HG03066 (cell line): ENCODE measurements around the gene CCDC69.

Source experiments
- ATAC-seq: cut with Tn5 transposase; IDR thresholded peaks from one replicate; pipeline ENCODE4 v1.9.1; 2021; ENCODE audit warnings: low read depth; ENCODE audit not compliant: unreplicated experiment

Gene CCDC69

DNA sequence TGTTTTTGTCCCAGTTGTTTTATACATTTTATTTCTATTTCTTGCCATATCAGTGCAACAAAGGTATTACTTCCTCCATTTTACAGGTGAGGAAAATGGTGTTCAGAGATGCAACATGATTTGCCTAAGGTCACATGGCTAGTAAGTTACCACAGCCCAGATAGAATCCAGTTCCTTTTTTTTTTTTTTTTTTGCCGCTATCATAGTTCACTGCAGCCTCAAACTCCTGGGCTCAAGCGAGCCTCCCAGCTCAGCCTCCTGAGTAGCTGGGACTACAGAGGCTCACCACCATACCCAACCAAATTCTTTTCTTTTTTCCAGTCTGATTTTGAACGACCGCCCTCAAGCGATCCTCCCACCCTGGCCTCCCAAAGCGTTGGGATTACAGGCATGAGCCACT is 480 bp upstream of the CCDC69 start:
- ATAC-seq = peak; percentile 39

DNA sequence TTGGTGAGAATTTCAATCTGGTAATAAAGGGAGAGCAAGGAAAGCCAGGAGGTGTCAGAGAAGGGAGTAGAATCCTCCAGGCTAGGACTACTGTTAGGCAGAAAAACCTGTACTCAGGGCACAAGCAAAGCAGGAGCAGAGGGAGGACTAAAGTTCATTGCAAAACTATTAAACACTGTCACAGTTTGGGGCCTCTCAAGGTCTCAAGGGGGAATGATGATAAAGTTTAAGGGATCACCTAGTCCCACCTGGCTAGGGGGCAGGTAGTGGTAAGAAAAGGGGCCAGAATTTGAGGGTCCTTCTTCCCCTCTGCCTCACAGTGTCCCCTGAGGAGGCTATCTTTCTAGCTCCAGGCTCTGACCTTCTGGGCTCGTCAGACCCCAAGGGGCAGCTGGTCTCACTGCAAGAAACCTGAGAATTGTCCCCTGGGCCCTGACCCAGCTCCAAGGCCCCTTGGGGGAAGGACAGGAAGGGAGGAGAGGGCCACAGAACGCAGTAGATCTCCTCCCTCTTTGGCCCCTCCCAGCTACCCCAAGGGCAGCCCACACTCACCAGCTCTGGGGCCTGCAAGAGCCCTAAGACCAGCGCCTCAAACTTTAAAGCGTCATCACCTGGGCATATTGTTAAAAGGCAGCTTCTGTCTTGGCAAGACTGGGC is 974 bp downstream of the CCDC69 start:
- peak; percentile 55 for ATAC-seq

DNA sequence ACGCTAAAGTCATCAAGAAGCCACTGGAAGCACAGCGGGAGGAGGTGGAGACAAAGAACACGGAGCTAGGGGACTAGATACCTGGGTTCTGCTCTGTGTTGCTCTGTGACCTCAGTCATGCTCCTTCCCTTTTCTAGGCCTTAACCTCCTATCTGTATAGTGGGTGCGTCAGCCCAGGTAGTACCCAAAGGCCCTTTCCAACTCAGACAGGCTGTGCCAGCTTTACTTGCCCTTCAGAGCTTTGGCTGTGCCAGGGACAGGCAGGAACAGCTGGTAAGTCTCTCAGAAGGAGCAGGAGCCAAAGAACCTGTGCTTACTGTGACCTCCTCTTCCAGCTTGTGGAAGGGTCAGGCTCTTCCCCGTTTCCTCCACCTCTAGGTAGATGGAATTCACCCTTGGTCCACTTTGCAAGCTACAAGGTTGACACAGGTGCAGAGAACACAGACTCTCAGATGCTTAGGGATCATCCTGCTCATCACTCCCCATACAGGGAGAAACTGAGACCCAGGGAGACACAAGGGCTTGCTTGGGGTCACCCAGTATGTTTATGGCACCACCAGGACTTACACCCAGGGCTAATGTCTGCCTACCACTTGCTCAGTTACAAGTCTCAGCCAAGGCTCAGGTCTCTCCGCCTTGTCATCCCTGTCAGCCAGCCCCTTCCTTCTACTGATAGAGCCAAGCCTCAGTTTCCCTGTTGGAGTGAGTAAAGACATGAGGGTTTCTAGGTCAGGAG is 1.7 kb downstream of the CCDC69 start:
- no peak for ATAC-seq

DNA sequence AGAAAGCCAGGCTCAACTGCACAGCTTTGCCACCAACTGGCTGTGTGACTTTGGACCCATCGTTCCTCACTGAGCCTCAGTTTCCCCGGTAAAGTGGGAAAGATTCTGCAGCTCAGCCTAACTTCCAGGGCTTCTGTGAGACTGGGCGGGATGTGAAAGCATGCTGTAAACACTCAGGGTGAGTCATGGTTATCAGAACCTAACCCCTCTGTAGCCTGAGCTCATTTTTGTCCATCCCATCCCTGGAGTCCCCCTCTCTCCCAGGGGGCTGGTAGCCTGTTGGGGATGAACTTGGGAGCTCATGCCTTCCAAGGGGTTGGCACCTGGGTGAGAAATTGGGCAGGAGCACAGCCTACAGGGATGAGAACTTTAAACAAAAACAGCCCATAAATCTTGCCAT is 2.3 kb downstream of the CCDC69 start:
- ATAC-seq = no peak

DNA sequence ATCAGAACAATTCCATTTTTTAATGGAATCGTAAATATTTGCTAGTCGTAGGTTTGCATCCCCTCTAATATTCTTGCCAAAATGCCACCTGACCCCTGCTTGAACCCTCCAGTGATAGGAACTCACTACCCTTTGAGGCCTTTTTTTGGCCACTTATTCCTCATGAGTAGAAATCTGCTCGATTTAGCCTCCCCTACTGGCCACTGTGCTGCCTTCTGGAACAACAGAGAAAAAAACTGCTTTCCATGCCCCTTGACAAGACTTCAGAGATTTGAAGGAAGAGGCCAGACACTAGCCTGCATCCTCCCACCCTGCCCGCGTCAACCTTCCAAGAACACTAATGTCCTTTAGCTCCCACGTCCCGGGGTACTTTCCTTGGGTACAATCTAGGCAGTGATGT is 4.1 kb downstream of the CCDC69 start:
- ATAC-seq = no peak

DNA sequence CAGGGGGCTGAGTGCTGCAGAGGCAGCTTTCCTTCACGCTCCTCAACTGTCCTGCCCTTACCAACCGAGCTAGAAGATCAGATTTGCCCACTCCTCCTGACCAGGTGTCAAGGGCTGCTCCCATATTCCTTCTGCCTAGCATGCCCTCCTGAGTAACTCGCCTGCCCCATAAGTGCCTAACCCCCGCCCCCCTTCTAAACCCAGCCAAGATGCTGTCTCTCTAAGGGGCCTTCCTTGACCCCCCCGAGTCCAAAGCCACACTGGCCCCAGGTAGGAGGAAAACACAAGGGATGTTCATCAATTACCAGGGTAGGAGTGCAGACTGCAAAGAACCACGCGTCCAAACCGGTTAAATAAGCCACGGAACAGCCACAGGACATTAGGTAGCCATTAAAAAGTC is 4.8 kb downstream of the CCDC69 start:
- no peak for ATAC-seq

DNA sequence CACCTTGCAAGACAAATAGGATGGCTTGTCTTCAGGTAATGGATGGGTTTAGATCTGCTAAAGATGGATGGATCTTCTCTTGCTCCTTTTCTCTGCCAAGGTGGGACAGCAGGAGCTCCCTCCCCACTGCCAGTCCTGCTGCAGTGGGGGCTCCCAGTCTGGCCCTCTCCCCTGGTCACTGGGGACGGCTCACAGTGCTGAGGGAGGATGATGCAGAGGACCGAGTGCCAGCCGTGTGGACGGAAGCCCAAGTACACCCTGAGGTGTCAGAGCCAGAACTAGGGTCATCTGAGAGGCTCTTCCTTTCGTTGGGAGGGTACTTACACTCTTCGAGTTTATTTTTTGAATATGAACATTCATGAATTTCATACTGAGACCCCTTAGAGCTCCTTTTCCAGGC is 5.7 kb downstream of the CCDC69 start:
- no peak for ATAC-seq

DNA sequence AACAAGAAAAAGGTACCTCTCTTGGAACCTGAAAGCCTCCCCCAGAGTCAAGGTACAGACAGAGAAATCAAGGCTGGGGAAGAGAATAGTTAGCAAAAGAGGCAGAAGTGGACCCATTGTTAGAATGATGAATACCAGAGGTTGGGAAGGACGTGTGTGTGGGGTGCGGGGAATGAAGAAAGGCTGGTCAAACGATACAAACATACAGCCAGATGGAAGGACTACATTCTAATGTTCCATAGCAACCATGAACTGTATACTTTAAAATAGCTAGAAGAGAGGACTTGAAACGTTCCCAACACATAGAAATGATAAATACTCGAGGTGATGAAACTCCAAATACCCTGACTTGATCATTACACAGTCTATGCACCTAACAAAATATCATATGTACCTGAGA is 7.1 kb downstream of the CCDC69 start:
- ATAC-seq = no peak

DNA sequence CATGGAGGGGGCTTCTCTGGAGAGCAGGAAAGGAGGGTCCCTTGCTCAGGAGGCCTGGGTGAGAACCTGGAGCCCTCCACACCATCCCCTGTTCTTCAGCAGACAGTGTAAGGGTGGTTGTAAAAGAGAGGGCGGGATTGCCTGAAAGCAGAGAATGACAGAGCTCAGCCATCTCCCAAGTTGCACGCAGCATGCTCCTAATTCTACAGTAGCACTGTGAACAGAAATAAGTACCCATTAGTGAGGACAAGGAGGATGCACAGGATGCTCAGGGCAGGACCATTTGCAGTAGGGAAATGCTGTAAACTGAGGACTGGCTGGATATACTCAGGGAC is 8.4 kb downstream of the CCDC69 start:
- no peak for ATAC-seq

DNA sequence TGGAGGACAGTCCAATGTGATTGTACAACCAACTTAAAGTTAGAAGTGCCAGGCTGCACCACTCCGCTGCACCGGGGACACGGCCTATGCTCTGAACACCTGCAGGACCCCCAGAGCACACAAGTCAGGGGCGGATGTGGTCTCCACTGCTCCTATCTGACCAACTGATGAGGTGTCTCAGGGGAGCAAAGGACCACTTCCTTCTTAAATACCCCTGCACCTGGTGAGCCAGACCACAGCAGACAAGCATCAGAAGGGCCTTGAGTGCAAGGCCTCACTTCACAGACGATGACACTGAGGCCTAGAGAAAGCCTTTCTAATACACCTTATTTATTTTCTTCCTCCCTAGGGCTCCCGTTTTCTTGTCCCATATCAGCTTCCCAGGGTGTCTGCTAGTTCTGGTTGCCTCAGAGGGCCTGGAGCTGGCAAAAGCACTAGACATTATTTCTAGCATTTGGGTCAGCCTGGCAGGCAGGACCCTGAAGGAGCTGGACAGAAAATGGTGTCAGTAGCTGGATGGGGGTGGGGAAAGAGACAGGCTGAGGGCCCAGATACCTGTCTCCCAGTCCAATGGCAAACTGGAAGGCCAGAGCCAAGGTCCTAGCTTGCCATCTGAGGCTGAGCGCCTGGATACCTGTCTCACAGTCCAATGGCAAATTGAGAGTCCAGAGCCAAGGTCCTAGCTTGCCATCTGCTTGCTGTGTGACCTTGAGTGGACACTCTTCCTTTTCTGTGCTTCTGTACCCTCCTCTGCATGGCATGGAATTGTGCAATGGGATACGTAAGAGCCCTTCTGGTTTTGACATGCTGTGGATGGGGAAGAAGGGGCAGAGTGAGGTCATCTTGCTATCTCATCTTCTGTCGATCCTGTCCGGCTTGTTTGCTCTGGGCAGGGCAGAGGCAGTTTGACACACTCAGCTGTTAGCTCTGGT is 9.0 kb downstream of the CCDC69 start:
- peak; percentile 53 for ATAC-seq

DNA sequence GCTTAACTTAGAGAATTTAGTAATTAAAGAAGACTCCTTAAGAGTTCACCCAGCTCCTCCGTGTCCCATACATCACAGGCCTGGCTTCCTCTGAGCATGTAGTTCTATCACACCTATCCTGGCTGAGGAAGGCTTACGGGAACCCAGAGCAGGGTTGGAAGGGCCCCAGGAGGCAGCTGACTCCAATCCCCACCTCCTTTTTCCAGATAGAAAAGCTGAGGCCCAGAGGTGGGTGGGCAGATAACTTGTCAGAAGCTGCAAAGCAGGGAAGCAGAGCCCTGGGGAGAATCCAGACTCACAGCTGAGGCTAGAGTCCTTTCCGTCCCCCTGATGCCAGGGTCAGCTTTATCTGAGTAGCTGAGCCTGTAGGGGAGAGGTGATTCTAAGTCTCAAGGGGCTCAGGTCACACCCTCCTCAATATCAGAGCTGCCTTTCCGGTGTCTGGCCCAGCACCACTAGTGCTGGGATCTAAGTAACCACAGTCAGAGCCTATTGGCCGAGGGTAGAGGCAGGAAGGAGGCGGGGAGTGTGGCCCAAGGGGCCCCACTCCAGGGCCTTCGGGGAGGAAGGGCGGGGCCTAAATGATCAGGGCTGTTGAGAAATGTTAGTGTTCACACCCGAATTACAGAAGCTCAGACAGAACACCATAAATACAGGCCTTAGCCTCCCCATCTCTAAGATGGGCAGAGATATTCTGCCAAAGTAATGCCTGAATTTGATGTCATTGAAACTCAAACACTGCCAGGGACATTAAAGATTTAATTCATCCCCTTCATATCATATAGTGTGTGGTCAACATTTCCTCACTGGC is 9.9 kb downstream of the CCDC69 start:
- ATAC-seq = peak; percentile 71

DNA sequence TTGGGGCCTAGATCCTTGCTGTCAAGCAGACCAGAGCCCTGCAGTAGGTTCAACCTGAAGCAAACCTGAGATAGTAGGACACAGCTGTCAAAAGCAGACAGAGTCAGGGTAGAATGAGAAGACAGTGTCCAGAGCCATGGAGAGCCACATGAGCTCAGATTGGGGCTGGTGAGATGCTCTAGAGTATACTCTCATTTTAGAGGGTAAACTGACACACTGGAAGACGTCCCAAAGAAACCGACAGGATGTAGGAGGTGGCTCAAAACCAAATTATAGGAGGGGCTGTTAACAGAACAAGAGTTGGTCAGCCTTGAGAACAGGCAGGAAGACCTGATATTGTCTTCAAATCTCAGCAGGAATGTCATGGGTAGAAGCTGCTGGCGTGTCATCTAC is 11.5 kb downstream of the CCDC69 start:
- no peak for ATAC-seq

DNA sequence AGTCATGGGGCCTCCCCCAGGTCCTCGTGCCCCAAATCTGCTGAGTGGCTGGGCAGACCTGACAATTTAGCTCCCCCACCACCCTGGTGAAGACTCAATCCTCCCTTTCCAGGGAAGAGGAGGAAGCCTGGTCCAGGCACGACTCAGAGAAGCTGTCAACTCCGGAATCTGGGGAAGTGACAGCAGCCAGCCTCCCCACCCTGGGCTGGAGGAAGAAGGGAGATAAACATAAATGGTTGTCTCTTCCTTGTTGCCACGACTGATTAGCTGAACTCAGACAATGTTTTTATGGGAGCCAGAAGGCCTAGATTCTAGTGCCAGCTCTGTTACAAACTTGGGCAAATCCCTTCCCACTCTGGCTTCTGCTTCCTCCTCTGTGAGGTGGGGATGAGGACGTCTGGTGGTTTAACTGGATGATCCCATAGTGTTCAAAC is 15.4 kb downstream of the CCDC69 start:
- ATAC-seq = no peak

DNA sequence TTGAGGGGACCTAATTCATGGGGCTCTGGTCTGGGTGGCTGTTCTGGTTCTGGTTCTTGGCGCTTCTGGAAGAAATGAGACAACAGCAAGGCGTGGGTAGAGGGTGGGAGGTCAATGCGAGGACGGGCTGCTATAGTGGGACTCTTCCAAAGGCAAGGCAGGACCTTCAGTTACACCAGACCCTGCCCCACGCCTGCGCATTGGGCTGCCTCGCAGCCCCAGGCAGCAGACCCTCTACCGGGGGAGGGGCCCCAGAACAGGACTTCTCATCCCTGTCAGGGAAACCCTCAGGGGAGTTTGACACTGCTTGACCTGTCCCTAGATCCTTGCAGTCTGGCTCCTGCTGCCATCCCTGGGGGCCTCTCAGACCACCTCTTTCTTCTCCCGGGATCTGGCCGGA is 18.5 kb downstream of the CCDC69 start:
- ATAC-seq = no peak

DNA sequence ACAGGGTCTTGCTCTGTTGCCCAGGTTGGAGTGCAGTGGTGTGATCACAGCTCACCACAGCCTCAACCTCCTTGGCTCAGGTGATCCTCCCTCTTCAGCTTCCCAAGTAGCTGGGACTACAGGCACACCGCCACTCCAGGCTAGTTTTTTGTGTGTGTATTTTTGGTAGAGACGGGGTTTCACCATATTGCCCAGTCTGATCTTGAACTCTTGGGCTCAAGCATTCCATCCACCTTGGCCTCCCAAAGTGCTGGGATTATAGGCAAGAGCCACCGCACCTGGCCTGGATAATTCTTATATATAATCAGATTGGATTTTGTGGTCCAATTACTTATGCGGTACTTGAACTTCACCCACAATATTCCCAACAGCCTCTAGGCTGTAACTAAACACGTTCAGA is 19.8 kb downstream of the CCDC69 start:
- ATAC-seq = no peak

DNA sequence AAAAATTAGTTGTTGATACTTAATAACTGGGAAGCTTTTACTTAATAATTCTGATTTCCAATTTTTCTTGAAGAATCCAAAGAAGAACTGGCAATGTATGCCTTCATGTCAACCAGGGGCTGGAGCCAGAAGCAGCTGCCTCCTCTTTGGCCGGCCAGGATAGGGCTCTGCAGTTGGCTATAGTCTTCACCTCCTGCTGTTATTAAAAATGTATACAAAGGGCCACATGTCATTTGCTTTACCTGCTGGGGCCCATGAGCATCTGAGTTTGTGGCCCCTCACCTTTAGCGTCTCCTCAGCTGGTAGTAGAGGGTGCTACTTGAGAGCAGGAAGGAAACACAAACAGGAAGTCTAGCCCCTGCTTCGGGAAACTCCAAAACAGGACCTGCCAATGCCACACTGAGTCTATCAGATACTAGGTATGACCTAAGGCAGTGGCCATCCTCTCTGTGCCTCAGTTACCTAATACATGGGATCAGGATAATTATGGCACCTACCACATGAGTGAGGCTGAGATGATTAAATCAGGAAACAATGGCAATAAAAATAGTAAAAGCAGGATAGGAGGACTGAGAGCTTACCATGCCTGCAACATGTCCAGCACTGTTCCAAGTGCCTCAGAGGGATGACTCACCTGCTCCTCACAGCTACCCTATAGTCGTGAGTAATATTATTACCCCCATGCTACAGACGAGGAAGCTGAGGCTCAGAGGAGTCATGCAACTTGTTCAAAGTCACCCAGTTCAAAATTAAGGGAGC is 21.3 kb downstream of the CCDC69 start:
- no peak for ATAC-seq

DNA sequence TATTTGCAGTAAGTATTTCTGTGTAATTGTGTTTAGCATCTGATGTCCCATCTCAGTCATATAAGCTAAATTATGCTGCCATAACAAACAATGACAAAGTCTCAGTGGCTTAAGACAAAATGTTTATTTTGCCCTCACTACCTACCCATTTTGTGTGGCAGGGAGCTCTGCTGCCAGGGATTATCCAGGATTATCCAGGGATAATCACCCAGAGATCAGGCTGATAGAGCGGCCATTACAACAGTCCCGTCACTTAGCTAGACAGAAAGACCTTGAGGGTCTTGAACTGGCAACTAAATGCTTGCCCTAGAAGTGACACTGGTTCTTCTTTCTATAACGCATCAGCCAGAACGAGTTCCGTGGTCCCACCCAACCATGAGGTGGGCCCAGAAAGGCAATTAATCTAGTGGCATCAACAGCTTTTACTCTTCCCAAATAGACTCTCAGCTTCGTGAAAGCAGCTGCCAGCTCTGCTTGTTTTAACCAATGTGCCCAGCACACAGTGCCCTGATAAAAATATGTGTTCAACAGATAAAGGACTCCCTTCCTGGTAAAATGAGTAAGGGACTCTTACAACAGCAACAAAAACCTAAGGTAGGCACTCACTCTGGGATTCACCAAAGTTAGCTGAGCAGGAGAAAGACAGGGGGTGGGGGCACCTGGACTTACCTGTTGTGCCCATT is 22.8 kb downstream of the CCDC69 start:
- ATAC-seq = no peak

DNA sequence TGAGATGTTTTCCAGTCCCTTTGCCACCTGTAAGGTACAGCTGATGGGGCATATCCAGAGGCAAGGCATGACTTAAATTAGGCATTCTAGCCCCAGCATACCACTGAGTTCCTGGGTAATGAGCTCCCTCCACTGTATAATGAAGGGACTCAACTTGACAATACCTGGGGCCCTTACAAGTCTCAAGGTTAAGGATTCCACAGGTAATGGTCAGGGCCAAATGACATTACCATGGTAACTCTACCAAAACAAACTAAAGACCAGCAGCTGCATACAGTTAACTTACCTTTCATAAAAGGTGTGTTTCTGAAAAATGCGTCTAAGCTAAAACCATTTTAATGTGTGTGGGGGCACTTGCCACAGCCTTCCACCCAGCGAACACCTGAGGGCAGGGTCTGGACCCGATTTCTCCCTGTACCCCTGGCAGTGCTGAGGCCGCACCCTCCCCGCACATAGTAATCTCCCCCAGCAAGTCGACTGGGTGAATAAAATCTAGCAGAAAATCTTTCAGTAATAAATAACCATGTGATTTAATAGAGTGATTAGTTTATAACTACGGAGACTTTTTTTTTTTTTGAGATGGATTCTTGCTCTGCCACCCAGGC is 24.2 kb downstream of the CCDC69 start:
- ATAC-seq = no peak

DNA sequence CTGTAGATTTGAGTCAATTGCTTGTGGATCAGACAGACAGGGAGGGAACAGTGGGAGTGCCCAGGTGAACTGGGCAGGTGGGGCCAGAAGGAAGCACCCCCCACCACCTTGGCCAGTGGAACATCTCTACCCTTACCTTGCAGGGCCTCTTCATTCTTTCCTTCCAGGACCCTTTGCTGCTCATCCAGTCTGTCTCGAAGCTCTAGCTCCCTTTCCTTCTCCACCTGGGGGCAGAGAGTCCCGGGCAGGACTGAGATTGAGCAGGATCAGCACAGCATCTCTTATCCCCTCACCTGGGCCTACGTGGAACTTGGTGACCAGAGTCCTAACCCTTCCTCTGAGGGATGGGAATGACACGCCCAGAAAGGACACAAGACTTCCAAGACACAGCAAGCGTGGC is 25.0 kb downstream of the CCDC69 start:
- no peak for ATAC-seq
